HL-60 (cell line): ENCODE data around the gene SARDH.

Experiments
- DNase-seq, 2 experiments: peaks; one replicate each; pipeline ENCODE4 v3.0.0-alpha.2; 2010 to 2020; ENCODE audit warnings: low read depth in 1 of 2, low spot score in 1 of 2
- H3K27ac ChIP-seq: fragments of 250-450 bp; sonication (Bioruptor Pico); replicated peaks from 2 replicates; pipeline ENCODE4 v1.5.1; 2020; ENCODE audit warnings: mild to moderate bottlenecking, moderate library complexity
- H3K27me3 ChIP-seq: fragments of 250-450 bp; sonication (Bioruptor Pico); 2 replicates; pipeline ENCODE4 v1.5.1; 2021; ENCODE audit warnings: mild to moderate bottlenecking, moderate library complexity; ENCODE audit not compliant: insufficient read depth, poor library complexity, severe bottlenecking
- H3K4me3 ChIP-seq: replicated peaks from 2 replicates; pipeline ENCODE4 v1.5.1; 2011; ENCODE audit warnings: mild to moderate bottlenecking, control low read depth, low read length; ENCODE audit not compliant: insufficient read depth
- CTCF ChIP-seq: IDR thresholded peaks from one replicate; pipeline ENCODE4 v1.5.1; 2011; ENCODE audit warnings: low read length, control low read depth, inconsistent platforms; ENCODE audit not compliant: insufficient read depth
- GABPA ChIP-seq: IDR thresholded peaks from 2 replicates; pipeline ENCODE4 v1.6.1; 2012; ENCODE audit warnings: low read depth
- POLR2AphosphoS5 ChIP-seq: IDR thresholded peaks from 2 replicates; pipeline ENCODE4 v1.6.1; 2012; ENCODE audit warnings: low read depth
- SPI1 ChIP-seq: IDR thresholded peaks from 2 replicates; pipeline ENCODE4 v1.6.1; 2012; ENCODE audit warnings: low read depth, mild to moderate bottlenecking, borderline replicate concordance
- TF ChIP-seq, protein P1 (sequence below): IDR thresholded peaks from 2 replicates; pipeline ENCODE4 v1.6.1; 2012; ENCODE audit warnings: low read depth; ENCODE audit not compliant: insufficient replicate concordance

Gene SARDH

GRCh38 chr9:133715866-133716563 is 22.1 kb downstream of the SARDH start:
- DNase-seq: no peak
- no peak overlapping the region for H3K27ac ChIP-seq

GRCh38 chr9:133715295-133715865 is 22.8 kb downstream of the SARDH start:
- Histone ChIP-seq H3K27me3 (no peaks in the 10 kb centered on the region), H3K4me3 (no peak overlapping the region), H3K27ac (no peak overlapping the region)
- TF ChIP-seq SPI1: no peak
- TF ChIP-seq GABPA: no peak
- TF ChIP-seq, protein P1, sequence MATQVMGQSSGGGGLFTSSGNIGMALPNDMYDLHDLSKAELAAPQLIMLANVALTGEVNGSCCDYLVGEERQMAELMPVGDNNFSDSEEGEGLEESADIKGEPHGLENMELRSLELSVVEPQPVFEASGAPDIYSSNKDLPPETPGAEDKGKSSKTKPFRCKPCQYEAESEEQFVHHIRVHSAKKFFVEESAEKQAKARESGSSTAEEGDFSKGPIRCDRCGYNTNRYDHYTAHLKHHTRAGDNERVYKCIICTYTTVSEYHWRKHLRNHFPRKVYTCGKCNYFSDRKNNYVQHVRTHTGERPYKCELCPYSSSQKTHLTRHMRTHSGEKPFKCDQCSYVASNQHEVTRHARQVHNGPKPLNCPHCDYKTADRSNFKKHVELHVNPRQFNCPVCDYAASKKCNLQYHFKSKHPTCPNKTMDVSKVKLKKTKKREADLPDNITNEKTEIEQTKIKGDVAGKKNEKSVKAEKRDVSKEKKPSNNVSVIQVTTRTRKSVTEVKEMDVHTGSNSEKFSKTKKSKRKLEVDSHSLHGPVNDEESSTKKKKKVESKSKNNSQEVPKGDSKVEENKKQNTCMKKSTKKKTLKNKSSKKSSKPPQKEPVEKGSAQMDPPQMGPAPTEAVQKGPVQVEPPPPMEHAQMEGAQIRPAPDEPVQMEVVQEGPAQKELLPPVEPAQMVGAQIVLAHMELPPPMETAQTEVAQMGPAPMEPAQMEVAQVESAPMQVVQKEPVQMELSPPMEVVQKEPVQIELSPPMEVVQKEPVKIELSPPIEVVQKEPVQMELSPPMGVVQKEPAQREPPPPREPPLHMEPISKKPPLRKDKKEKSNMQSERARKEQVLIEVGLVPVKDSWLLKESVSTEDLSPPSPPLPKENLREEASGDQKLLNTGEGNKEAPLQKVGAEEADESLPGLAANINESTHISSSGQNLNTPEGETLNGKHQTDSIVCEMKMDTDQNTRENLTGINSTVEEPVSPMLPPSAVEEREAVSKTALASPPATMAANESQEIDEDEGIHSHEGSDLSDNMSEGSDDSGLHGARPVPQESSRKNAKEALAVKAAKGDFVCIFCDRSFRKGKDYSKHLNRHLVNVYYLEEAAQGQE: no peak
- TF ChIP-seq CTCF: no peak
- no peak for TF ChIP-seq POLR2AphosphoS5
- DNase-seq: no peak

More at GRCh38 chr9:133715866-133716563, 22.1 kb downstream of the SARDH start:
- no peak for TF ChIP-seq SPI1
- TF ChIP-seq GABPA: no peak
- Histone ChIP-seq H3K4me3 (no peak overlapping the region), H3K27me3 (no peaks in the 10 kb centered on the region)

DNA sequence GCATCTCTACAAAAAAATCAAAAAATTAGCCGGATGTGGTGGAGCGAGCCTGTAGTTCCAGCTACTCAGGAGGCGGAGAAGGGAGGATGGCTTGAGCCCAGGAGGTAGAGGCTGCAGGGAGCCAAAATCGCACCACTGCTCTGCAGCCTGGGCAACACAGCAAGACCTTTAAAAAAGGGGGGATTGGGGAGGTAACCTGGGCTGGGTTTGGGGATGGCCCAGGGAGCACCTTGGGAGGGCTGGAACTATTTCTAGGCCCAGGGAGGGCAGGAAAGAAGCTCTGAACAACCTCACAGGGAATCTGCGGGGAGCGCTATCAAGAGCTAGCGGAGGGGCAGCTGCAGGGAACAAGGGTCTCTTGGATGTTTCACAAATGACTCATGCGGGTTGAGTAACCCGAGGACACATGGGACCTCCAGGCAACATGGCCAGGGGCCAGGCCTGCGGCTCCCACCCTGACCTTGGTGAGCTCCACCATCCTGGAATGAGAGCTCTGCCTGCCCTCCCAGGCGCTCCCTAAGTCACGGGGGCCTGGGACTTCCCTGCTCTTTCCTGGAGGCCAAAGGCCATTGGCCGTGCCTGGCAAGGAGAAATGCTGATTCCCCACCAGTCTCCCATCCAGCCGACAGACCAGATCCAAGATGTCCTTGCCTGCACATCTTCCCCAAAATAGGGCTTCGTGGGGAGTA is 23.4 kb downstream of the SARDH start:
- H3K4me3 ChIP-seq: no peak overlapping the region
- DNase-seq: no peak

More for the DNA sequence above, 23.4 kb downstream of the SARDH start:
- no peak for TF ChIP-seq GABPA
- TF ChIP-seq CTCF: no peak
- no peak for TF ChIP-seq SPI1
- TF ChIP-seq POLR2AphosphoS5: no peak
- TF ChIP-seq, protein P1: no peak
- Histone ChIP-seq H3K27ac (no peak overlapping the region), H3K27me3 (no peaks in the 10 kb centered on the region)
